ENCODE data around the gene BUD23.
A peak's percentile ranks its signal among the peaks of the same experiment; 100 is the strongest.

BUD23 gene

GRCh38 chr7:73683056-73683787 is at the start of gene BUD23, which contains the start of gene DNAJC30:
Gene BUD23, plus strand, starts transcription at chr7:73683597. Its CDS starts 29 bp downstream, at chr7:73683626.
Gene DNAJC30, minus strand, starts transcription at chr7:73683453. Its CDS starts 30 bp downstream, at chr7:73683423.
- Mint-ChIP-seq H3K27ac (peak within 1 kb of the TSS; percentile 97), H3K4me1 (peaks cover 25% of the 10 kb centered on the region), H3K9me3 (no peaks in the 10 kb centered on the region), H3K4me3 (peak within 1 kb of the TSS; percentile 96), H3K36me3 (peaks cover 67% of the 10 kb centered on the region)
- ATAC-seq (peak; percentile 96), DNase-seq (ENCODE audit: low spot score in 2 of 2) (peak; percentile 78 to 91)

GRCh38 chr7:73633844-73634243 is 49.6 kb upstream of the BUD23 start:
- Mint-ChIP-seq H3K27ac (no peak overlapping the region), H3K9me3 (no peaks in the 10 kb centered on the region), H3K4me3 (no peak overlapping the region), H3K36me3 (no peaks in the 10 kb centered on the region), H3K4me1 (no peaks in the 10 kb centered on the region)
- ATAC-seq (no peak), DNase-seq (ENCODE audit: low spot score in 2 of 2) (no peak)

GRCh38 chr7:73635428-73636200 is 47.8 kb upstream of the BUD23 start:
- H3K4me3 Mint-ChIP-seq = no peak overlapping the region
- no peaks in the 10 kb centered on the region for H3K4me1 Mint-ChIP-seq
- DNase-seq (ENCODE audit: low spot score in 2 of 2) (no peak), ATAC-seq (no peak)
- H3K27ac Mint-ChIP-seq = no peak overlapping the region
- H3K9me3 Mint-ChIP-seq = no peaks in the 10 kb centered on the region
- H3K36me3 Mint-ChIP-seq = no peaks in the 10 kb centered on the region

GRCh38 chr7:73638911-73639310 is 44.5 kb upstream of the BUD23 start:
- ATAC-seq (no peak), DNase-seq (ENCODE audit: low spot score in 2 of 2) (no peak)
- H3K9me3 Mint-ChIP-seq = peaks cover 2% of the 10 kb centered on the region
- H3K4me1 Mint-ChIP-seq = no peaks in the 10 kb centered on the region
- H3K4me3 Mint-ChIP-seq = no peak overlapping the region
- no peak overlapping the region for H3K27ac Mint-ChIP-seq
- no peaks in the 10 kb centered on the region for H3K36me3 Mint-ChIP-seq

GRCh38 chr7:73642834-73643233 is 40.6 kb upstream of the BUD23 start:
- H3K27ac Mint-ChIP-seq = no peak overlapping the region
- no peaks in the 10 kb centered on the region for H3K4me1 Mint-ChIP-seq
- H3K4me3 Mint-ChIP-seq = no peak overlapping the region
- H3K36me3 Mint-ChIP-seq = no peaks in the 10 kb centered on the region
- ATAC-seq = no peak
- peaks cover 2% of the 10 kb centered on the region for H3K9me3 Mint-ChIP-seq
- no peak for DNase-seq (ENCODE audit: low spot score in 2 of 2)

- no peak for DNase-seq (ENCODE audit: low spot score in 2 of 2)
- Mint-ChIP-seq H3K4me3 (no peak overlapping the region), H3K27ac (no peak overlapping the region), H3K9me3 (peaks cover 2% of the 10 kb centered on the region), H3K36me3 (no peaks in the 10 kb centered on the region), H3K4me1 (peaks cover 19% of the 10 kb centered on the region)
- no peak for ATAC-seq
These were observed 38.6 kb upstream of the BUD23 start for GRCh38 chr7:73644688-73645286.

- H3K4me1 Mint-ChIP-seq = peaks cover 19% of the 10 kb centered on the region
- no peak overlapping the region for H3K27ac Mint-ChIP-seq
- H3K36me3 Mint-ChIP-seq = no peaks in the 10 kb centered on the region
- H3K4me3 Mint-ChIP-seq = no peak overlapping the region
- ATAC-seq (no peak), DNase-seq (ENCODE audit: low spot score in 2 of 2) (no peak)
- H3K9me3 Mint-ChIP-seq = peaks cover 2% of the 10 kb centered on the region
These were observed 37.7 kb upstream of the BUD23 start for GRCh38 chr7:73645643-73646174.

GRCh38 chr7:73646785-73647724 is 36.3 kb upstream of the BUD23 start:
- no peak for ATAC-seq
- no peak overlapping the region for H3K27ac Mint-ChIP-seq
- H3K9me3 Mint-ChIP-seq = no peaks in the 10 kb centered on the region
- peak overlapping the region; percentile 60 for H3K4me3 Mint-ChIP-seq
- no peak for DNase-seq (ENCODE audit: low spot score in 2 of 2)
- peaks cover 19% of the 10 kb centered on the region for H3K4me1 Mint-ChIP-seq
- H3K36me3 Mint-ChIP-seq = no peaks in the 10 kb centered on the region

- DNase-seq (ENCODE audit: low spot score in 2 of 2) = peak in 1 of 2 donors; percentile 14
- peak; percentile 77 for ATAC-seq
- Mint-ChIP-seq H3K9me3 (no peaks in the 10 kb centered on the region), H3K4me1 (peaks cover 19% of the 10 kb centered on the region), H3K4me3 (peak overlapping the region; percentile 60), H3K36me3 (no peaks in the 10 kb centered on the region), H3K27ac (no peak overlapping the region)
These were observed 35.4 kb upstream of the BUD23 start for GRCh38 chr7:73647725-73648592.

GRCh38 chr7:73648593-73649332 is 34.6 kb upstream of the BUD23 start:
- peak overlapping the region; percentile 60 for H3K4me3 Mint-ChIP-seq
- H3K27ac Mint-ChIP-seq = no peak overlapping the region
- H3K9me3 Mint-ChIP-seq = no peaks in the 10 kb centered on the region
- H3K36me3 Mint-ChIP-seq = no peaks in the 10 kb centered on the region
- peaks cover 19% of the 10 kb centered on the region for H3K4me1 Mint-ChIP-seq
- DNase-seq (ENCODE audit: low spot score in 2 of 2) = no peak
- ATAC-seq = no peak

- H3K4me1 Mint-ChIP-seq = peaks cover 19% of the 10 kb centered on the region
- no peaks in the 10 kb centered on the region for H3K36me3 Mint-ChIP-seq
- H3K9me3 Mint-ChIP-seq = no peaks in the 10 kb centered on the region
- H3K4me3 Mint-ChIP-seq = no peak overlapping the region
- no peak for DNase-seq (ENCODE audit: low spot score in 2 of 2)
- no peak overlapping the region for H3K27ac Mint-ChIP-seq
- ATAC-seq = no peak
These were observed 33.8 kb upstream of the BUD23 start for GRCh38 chr7:73649576-73649975.

- DNase-seq (ENCODE audit: low spot score in 2 of 2) = no peak
- no peak overlapping the region for H3K4me3 Mint-ChIP-seq
- no peak overlapping the region for H3K27ac Mint-ChIP-seq
- no peak for ATAC-seq
- no peaks in the 10 kb centered on the region for H3K36me3 Mint-ChIP-seq
- peaks cover 19% of the 10 kb centered on the region for H3K4me1 Mint-ChIP-seq
- H3K9me3 Mint-ChIP-seq = no peaks in the 10 kb centered on the region
These were observed 32.9 kb upstream of the BUD23 start for GRCh38 chr7:73650524-73650923.

GRCh38 chr7:73652541-73652949 is 30.9 kb upstream of the BUD23 start:
- peaks cover 19% of the 10 kb centered on the region for H3K4me1 Mint-ChIP-seq
- no peak overlapping the region for H3K27ac Mint-ChIP-seq
- DNase-seq (ENCODE audit: low spot score in 2 of 2) = no peak

More at GRCh38 chr7:73652541-73652949, 30.9 kb upstream of the BUD23 start:
- no peak overlapping the region for H3K4me3 Mint-ChIP-seq
- no peaks in the 10 kb centered on the region for H3K9me3 Mint-ChIP-seq
- no peak for ATAC-seq
- no peaks in the 10 kb centered on the region for H3K36me3 Mint-ChIP-seq
